Skeletal muscle tissue (tissue), 4 donors: Measurements from ENCODE around the gene VPS26B. TPM values are rescaled to one million over a fixed set of nuclear protein-coding genes. Genes with fewer than 3 reads are reported as not detected.

ENCODE experiments used
- H3K27ac ChIP-seq: one replicate; pipeline ENCODE4 v1.7.0; 2013; ENCODE audit warnings: mild to moderate bottlenecking, low read depth, low read length, inconsistent platforms
- H3K27me3 ChIP-seq, 3 donors: one replicate each; pipeline ENCODE4 v1.7.0; 2013; ENCODE audit warnings: low read length in 3 of 3; ENCODE audit not compliant: control insufficient read depth in 3 of 3, insufficient read depth in 3 of 3
- H3K36me3 ChIP-seq, 3 donors: one replicate each; pipeline ENCODE4 v1.7.0; 2013; ENCODE audit warnings: low read length in 3 of 3; ENCODE audit not compliant: control insufficient read depth in 3 of 3, insufficient read depth in 3 of 3
- H3K4me1 ChIP-seq, 3 donors: one replicate each; pipeline ENCODE4 v1.7.0; 2013; ENCODE audit warnings: low read length in 3 of 3, mild to moderate bottlenecking in 3 of 3; ENCODE audit not compliant: control insufficient read depth in 3 of 3, insufficient read depth in 3 of 3
- H3K4me3 ChIP-seq, 3 donors: one replicate each; pipeline ENCODE4 v1.7.0; 2013; ENCODE audit warnings: low read length in 3 of 3
- H3K9ac ChIP-seq, 3 donors: one replicate each; pipeline ENCODE4 v1.7.0; 2013; ENCODE audit warnings: low read length in 3 of 3, mild to moderate bottlenecking in 3 of 3, moderate library complexity in 2 of 3, low read depth in 1 of 3
- H3K9me3 ChIP-seq, 3 donors: one replicate each; pipeline ENCODE4 v1.7.0; 2013; ENCODE audit warnings: low read length in 3 of 3; ENCODE audit not compliant: control insufficient read depth in 3 of 3
- total RNA-seq: library from RNA; depleted of rRNA; stranded (reverse); fragments of >200 nt; gene quantifications from one replicate; pipeline ENCODE4 v1.2.3, GENCODE V29; 2014
- donor health status: Osteomylitis.

The VPS26B gene
- total RNA-seq, 1 donor from 2014 or later, result 19.8 TPM

DNA sequence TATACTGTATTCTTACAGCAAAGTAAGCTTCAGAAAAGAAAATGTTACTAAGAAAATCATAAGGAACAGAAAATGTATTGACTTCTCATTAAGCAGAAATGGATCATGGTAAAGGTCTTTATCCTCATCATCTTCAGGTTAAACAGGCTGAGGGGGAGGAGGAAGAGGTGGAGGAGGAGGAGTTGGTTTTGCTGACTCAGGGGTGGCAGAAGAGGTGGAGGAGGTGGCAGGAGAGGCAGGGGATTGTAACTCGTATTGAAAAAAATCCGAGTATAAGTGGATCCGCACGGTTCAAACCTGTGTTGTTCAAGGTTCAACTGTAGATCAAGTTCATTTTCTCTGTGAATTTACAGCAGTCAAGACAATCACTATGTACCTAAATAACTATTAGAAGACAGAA lies 64.7 kb downstream of the VPS26B start:
- Histone ChIP-seq H3K27ac (no peak overlapping the region), H3K36me3 (no peaks in the 10 kb centered on the region)

DNA sequence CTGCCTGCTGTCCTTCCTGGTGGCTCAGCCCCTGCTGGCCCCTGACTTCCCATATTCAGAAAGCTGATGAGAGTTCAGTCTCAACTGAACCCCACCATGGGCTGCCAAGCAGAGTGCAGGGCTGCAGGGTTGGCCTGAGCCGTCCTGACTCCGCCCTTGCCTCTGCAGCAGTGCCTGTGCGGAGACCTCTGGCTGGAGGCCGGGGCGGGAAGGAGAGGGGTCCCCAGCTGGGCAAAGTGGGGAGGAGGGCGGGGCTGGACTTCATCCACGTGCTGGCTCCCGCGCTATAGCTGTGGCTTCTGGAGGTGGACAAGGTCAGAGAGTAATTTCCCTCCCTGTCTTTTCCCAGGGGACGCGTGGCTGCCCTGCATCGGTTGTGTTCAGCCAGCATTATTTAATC lies 65.3 kb downstream of the VPS26B start:
- no peak overlapping the region for H3K9ac ChIP-seq
- no peaks in the 10 kb centered on the region for H3K36me3 ChIP-seq
- H3K27me3 ChIP-seq, result peaks cover 0 to 3% (median 3%) of the 10 kb centered on the region in 3 donors
- no peaks in the 10 kb centered on the region for H3K4me1 ChIP-seq
- no peak overlapping the region for H3K4me3 ChIP-seq
- no peaks in the 10 kb centered on the region for H3K9me3 ChIP-seq
- H3K27ac ChIP-seq, result no peak overlapping the region

More for the DNA sequence above, 64.7 kb downstream of the VPS26B start:
- H3K4me1 ChIP-seq, result no peaks in the 10 kb centered on the region
- no peak overlapping the region for H3K4me3 ChIP-seq
- H3K9me3 ChIP-seq, result no peaks in the 10 kb centered on the region
- no peak overlapping the region for H3K9ac ChIP-seq
- peaks cover 0 to 3% (median 3%) of the 10 kb centered on the region in 3 donors for H3K27me3 ChIP-seq

DNA sequence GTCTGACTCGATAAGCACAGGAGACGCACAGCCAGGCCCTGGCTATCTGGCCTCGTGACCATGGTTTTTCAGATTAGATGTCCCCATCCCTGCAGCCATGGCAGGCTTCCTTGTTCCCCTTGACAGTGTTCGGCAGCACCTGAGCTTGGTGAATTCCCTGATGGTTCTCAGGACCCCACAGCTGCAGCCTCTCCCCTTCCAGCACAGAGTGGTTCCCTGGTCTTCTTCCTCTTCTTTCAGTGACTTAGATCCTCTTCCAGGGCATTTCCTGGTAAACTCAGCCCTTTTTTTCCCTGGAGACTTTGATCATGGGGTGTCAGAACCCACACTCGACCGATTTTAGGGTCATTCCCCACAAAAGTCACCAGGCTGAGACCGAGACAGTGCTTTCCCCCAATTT lies 66.2 kb downstream of the VPS26B start:
- Histone ChIP-seq H3K9ac (no peak overlapping the region), H3K27ac (no peak overlapping the region), H3K27me3 (peaks cover 0 to 3% (median 3%) of the 10 kb centered on the region in 3 donors), H3K9me3 (no peaks in the 10 kb centered on the region), H3K36me3 (no peaks in the 10 kb centered on the region), H3K4me3 (no peak overlapping the region), H3K4me1 (no peaks in the 10 kb centered on the region)

DNA sequence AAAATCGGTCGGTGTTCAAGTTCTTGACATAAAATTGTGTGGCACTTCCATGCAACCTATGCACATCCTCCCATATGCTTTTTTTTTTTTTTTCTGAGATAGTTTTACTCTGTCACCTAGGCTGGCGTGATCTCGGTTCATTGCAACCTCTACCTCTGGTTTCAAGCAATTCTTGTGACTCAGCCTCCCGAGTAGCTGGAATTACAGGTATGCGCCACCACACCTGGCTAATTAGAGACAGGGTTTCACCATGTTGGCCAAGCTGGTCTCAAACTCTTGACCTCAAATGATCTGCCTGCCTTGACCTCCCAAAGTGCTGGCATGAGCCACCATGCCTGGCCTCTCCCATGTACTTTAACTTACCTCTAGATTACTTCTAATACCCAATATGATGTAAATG lies 66.7 kb downstream of the VPS26B start:
- Histone ChIP-seq H3K27me3 (peaks cover 0 to 3% (median 3%) of the 10 kb centered on the region in 3 donors), H3K4me1 (no peaks in the 10 kb centered on the region), H3K9ac (no peak overlapping the region), H3K4me3 (no peak overlapping the region), H3K27ac (no peak overlapping the region), H3K9me3 (no peaks in the 10 kb centered on the region), H3K36me3 (no peaks in the 10 kb centered on the region)

DNA sequence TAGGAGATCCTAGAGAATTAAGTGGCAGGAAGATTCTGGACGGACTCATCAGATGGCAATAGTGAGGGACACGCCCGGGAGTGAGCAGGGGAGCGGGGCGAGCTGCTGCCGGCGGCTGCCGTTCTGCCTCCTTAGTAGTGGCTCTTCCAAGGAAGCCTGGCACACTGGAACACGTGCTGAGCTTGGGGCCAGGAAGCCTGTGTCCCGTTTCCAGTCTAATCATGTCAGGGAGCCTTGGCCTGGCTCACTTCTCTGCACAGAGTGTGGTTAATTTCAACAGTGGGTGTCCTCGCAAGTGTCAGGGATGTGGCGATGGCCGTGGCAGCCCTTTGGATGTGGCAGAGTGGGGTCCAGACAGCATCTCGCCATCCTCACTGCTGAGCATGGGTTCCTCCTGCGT lies 68.2 kb downstream of the VPS26B start:
- H3K9me3 ChIP-seq, result no peaks in the 10 kb centered on the region
- H3K4me1 ChIP-seq, result no peaks in the 10 kb centered on the region
- peaks cover 0 to 3% (median 3%) of the 10 kb centered on the region in 3 donors for H3K27me3 ChIP-seq
- H3K36me3 ChIP-seq, result no peaks in the 10 kb centered on the region
- no peak overlapping the region for H3K27ac ChIP-seq
- no peak overlapping the region for H3K4me3 ChIP-seq
- no peak overlapping the region for H3K9ac ChIP-seq

DNA sequence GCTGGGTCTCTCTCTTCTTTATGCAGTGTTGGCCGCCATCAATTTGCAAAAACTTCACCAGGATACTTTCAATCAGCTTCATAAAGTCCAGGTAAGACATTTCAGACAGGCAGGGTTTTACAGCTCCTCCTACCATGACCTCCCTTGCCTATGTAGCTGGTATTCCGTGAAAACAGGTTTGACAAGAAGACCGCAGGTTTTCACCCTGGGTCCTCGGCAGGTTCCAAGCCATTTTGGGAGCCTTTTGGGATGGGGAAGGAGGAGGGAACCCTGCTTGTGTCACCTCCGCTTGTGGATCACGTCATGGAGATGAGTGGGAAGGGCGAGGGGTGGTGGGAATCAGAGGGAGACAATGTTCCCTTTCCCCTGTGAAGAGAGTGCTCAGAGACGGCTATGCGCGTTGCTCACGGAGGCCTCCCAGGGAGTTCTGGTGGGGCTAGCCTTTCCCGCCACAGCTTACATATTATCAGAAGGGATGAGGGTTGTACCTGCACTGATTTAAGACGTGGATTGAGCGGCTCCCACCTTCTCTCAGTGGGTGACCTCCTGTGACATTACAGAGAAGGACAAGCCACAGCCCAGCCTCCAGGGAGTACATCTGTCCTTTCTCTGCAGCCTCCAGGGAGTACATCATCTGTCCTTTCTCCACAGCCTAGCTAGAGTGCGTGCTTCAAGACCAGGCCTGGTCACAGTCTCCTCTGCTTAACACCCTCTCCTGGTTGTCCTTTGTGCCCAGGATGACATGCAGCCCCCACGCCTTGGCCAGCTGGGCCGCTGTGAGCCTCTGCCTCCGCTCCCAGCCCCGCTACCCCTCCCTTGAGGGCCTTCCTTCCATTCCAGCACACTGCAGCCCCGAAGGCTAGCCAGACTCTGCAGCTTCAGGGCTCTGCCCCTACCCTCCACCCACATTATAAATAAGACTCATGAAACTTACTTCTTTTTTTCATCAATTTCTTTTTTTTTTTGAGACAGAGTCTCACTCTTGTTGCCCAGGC lies 68.9 kb downstream of the VPS26B start:
- no peak overlapping the region for H3K4me3 ChIP-seq
- no peaks in the 10 kb centered on the region for H3K27me3 ChIP-seq
- H3K4me1 ChIP-seq, result no peaks in the 10 kb centered on the region
- H3K9ac ChIP-seq, result no peak overlapping the region
- H3K9me3 ChIP-seq, result no peaks in the 10 kb centered on the region
- H3K27ac ChIP-seq, result no peak overlapping the region
- no peaks in the 10 kb centered on the region for H3K36me3 ChIP-seq

DNA sequence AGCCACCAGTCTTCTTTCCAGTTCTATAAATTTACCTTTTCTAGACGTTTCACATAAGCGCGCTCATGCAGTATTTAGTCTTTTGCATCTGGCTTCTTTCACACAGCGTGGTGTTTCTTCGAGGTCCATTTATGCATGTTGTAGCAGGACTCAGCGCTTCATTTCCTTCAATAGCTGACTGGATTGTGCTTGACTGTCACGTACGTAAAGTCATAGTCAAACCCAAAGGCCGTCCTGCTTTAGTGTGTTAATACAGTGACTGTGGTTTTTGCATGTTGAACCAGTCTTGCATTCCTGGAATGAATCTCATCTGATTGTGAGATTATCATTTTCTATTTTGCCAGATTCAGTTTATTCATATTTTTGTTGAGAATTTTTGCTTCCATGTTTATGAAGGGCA lies 70.2 kb downstream of the VPS26B start:
- no peak overlapping the region for H3K27ac ChIP-seq
- H3K4me1 ChIP-seq, result no peaks in the 10 kb centered on the region
- H3K9me3 ChIP-seq, result peaks cover 0 to 2% (median 0%) of the 10 kb centered on the region in 3 donors
- H3K9ac ChIP-seq, result no peak overlapping the region
- no peak overlapping the region for H3K4me3 ChIP-seq
- no peaks in the 10 kb centered on the region for H3K27me3 ChIP-seq
- H3K36me3 ChIP-seq, result no peaks in the 10 kb centered on the region

Other genes with a start within 250 kb of the VPS26B start
- gene JAM3, start 155.6 kb upstream of the VPS26B start, total RNA-seq, result 65.8 TPM
- gene NCAPD3, start 704 bp upstream of the VPS26B start, total RNA-seq, result 11.0 TPM
- 31.3 TPM for gene THYN1, start 28.7 kb downstream of the VPS26B start, total RNA-seq
- 13.0 TPM for gene ACAD8, start 28.9 kb downstream of the VPS26B start, total RNA-seq
- gene GLB1L3, start 51.7 kb downstream of the VPS26B start, total RNA-seq, result not detected
- 1.0 TPM for gene GLB1L2, start 107.3 kb downstream of the VPS26B start, total RNA-seq
- under 0.01 TPM for gene B3GAT1, start 187.6 kb downstream of the VPS26B start, total RNA-seq